ENCODE measurements around the gene MUC22.
"Not testable (repeated sequence)": the region's sequence is repeated elsewhere in the genome, so short reads cannot be mapped to it uniquely, and the experiment has no call there.

MUC22 gene

GRCh38 chr6:31038559-31038958 is 28.3 kb downstream of the MUC22 start:
- no peak for DNase-seq (ENCODE audit: low spot score)

DNA sequence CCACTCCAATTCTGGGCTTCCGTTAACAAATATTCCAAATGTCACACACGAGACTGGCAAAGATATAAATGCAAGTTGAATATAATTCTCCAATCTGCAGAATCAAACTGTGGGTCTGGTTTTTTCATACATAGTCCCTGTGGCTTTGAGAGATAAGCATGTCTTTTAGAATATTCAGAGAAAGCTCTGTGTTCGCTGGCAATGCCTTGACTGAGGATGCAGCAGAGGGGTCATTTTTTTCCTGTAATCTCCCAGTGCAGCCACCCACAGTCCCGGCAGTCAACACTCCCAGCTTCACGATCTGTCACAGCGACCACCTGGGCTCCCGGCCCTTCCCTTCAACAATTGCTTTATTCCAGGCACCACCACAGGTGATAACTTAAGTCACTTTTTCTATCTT is 30.5 kb downstream of the MUC22 start:
- no peak for DNase-seq (ENCODE audit: low spot score)

- no peak for DNase-seq (ENCODE audit: low spot score)
These were observed 31.2 kb downstream of the MUC22 start for GRCh38 chr6:31041372-31041974.

GRCh38 chr6:31042806-31043205 is 32.5 kb downstream of the MUC22 start:
- peak; percentile 34 for DNase-seq (ENCODE audit: low spot score)

DNA sequence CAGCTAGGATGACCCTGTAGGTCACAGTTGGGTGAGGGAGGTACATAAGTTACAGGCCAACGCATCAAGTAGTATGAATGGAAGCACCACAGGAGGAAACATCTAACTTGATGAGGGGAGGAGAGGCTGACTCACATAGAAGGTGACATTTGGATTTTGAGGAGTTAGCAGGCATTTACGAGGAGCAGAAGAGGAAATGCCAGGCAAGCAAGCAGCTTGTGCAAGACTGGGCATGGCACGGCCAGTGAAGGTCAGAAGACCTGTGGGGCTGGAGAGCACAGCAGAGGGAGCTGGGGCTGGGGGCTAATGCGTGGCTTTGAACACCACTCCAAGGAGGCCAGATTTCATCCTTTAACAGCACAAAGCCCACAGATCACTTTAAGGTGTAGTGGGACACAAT is 37.8 kb downstream of the MUC22 start:
- no peak for DNase-seq (ENCODE audit: low spot score)

- no peak for DNase-seq (ENCODE audit: low spot score)
These were observed 39.2 kb downstream of the MUC22 start for GRCh38 chr6:31049518-31049917.

GRCh38 chr6:31053187-31053586 is 42.9 kb downstream of the MUC22 start:
- not testable (repeated sequence) for DNase-seq (ENCODE audit: low spot score)

DNA sequence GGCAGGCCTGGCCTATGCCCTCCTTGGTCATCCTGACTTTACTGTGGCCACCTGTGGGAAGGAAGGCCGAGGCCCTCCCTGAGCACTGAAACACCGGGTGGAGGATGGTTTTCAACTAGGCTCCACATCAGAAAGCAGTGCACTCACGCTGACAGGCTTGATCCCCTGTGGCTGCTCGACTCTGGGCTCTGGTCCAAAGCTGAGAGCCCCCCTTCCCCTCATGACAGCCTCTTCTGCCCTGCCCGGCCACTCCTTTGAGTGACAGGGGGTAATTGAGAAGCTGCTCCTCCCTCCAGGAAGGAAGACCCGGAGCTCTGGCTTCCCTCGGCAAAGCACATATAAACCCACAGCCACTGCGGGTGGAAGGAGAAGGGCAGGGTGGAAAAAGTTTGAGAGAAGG is 43.6 kb downstream of the MUC22 start:
- no peak for DNase-seq (ENCODE audit: low spot score)

DNA sequence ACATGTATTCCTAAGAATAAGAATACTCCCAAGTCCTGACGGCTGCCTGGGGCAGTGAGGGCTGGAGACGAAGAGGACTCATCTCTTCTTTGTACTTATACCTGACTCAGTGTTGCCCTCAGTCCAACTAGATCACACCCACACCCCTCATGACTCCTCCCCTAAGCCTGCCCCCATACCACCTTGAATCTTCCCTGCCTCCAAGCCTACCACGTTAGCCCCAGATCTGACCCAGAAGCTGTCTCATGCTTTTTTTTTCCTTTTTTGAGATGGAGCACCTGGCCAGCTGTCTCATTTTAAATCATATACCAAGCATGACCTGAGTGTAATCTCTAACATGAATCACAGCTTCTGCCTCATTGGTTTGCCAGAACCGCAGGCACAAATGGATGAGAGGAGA is 45.2 kb downstream of the MUC22 start:
- DNase-seq (ENCODE audit: low spot score), result no peak

GRCh38 chr6:31057426-31058003 is 47.2 kb downstream of the MUC22 start:
- DNase-seq (ENCODE audit: low spot score), result no peak

DNA sequence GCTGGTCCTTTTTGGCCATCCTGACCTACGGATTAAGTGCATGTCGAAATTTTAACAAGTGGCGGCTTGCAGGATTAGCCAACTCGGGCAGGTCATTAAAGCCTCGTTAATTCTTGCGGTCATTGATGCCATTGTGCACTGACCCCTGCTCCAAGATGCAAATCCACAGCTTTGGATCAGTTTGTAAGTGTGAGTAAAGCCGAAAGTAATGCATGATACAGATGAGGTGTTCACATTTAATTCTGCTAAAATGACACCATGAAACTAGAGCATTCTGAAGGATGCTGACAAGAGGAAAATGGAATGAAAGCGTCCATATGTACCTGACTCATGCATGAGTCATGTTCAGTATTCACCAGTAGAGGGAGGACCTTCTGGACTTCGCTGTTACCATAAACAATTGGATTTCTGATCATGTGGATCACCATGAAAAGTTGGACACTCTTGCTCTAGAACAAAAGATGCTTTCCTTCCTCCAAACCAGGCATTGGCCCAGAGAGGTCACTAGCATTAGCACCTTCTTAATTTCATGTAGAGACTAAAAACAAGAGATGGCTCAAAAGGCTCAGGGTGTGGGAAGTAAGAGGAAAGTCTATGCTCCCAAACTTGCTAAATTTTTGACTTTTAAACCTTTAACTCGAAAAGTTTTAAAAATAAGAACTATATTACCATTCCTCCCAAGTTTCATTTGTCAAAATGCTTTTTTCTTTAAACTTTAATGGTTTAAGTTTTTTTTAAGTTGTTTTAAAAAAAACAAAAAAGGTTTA is 48.0 kb downstream of the MUC22 start:
- peak; percentile 44 for DNase-seq (ENCODE audit: low spot score)

- DNase-seq (ENCODE audit: low spot score), result no peak
These were observed 49.9 kb downstream of the MUC22 start for GRCh38 chr6:31060145-31060544.

DNA sequence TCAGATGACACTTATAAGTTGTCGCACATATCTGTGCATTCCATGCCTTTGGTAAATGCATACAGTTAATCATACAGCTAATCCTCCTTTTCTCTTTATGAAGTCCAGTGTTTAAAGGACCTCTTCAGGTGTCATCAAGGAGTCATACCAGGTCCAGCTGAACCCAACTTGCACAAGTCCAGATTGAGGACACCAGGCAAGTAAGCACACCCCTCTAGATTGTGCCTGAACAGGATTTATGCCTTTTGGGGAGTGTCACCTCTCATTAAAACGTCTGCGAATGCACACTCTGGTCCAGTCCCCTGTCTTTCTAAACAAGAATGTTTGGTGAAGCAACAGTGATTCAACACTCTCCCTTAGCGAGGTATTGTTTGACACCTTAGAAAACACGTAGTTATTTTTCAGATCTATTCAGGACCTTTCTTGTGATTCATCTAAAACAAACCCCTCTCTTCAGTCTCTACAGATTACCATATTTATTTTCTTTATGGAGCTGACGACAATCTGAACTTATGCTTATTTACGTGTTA is 53.7 kb downstream of the MUC22 start:
- DNase-seq (ENCODE audit: low spot score), result no peak

- no peak for DNase-seq (ENCODE audit: low spot score)
These were observed 55.3 kb downstream of the MUC22 start for GRCh38 chr6:31065556-31065955.

DNA sequence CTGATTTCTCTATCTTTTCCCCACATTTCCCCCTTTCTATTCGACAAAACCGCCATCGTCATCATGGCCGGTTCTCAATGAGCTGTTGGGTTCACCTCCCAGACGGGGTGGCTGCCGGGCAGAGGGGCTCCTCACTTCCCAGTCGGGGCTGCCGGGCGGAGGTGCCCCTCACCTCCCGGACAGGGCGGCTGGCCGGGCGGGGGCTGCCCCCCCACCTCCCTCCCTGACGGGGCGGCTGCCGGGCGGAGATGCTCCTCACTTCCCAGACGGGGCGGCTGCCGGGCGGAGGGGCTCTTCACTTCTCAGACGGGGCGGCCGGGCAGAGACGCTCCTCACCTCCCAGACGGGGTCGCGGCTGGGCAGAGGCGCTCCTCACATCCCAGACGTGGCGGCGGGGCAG is 56.8 kb downstream of the MUC22 start:
- DNase-seq (ENCODE audit: low spot score), result not testable (repeated sequence)

DNA sequence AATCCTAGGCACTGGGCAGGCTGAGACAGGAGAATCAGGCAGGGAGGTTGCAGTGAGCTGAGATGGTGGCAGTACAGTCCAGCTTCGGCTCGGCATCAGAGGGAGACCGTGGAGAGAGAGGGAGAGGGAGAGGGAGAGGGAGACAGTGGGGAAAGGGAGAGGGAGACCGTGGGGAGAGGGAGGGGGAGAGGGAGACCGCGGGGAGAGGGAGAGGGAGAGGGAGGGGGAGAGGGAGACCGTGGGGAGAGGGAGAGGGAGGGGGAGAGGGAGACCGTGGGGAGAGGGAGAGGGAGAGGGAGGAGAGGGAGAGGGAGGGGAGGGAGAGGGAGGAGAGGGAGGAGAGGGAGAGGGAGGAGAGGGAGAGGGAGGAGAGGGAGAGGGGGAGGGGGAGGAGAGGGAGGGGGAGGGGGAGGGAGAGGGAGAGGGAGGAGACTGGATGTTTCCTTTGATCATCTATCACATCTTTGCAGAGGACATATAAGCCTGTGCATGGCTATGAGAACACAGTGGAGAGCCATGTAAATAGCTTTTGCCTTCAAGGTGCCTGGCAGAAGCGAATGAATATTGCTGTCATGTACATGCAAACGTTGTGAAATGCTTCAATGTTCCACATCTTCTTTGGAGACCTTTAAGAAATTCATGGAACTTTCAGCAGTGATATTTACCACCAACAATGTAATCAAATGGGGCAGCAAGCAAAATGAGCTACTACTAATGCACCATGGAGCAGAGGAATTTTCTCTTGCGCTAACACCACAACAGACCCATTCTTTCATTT is 57.8 kb downstream of the MUC22 start:
- DNase-seq (ENCODE audit: low spot score), result not testable (repeated sequence)

- DNase-seq (ENCODE audit: low spot score), result peak; percentile 73
These were observed 58.5 kb downstream of the MUC22 start for GRCh38 chr6:31068669-31069340.

GRCh38 chr6:31070711-31071197 is 60.5 kb downstream of the MUC22 start:
- peak; percentile 61 for DNase-seq (ENCODE audit: low spot score)

GRCh38 chr6:31074401-31074800 is 64.1 kb downstream of the MUC22 start:
- no peak for DNase-seq (ENCODE audit: low spot score)

GRCh38 chr6:31075528-31075927 is 65.3 kb downstream of the MUC22 start:
- DNase-seq (ENCODE audit: low spot score), result no peak

- DNase-seq (ENCODE audit: low spot score), result no peak
These were observed 66.3 kb downstream of the MUC22 start for GRCh38 chr6:31076611-31077010.
